Keratinocyte (primary cell): Measurements from ENCODE around the gene PRR5. TPM values are rescaled to one million over a fixed set of nuclear protein-coding genes. Genes with fewer than 3 reads are reported as not detected.

ENCODE experiments used
- DNase-seq: peaks from one replicate; pipeline ENCODE4 v3.0.0-alpha.2; 2011; ENCODE audit warnings: low read depth, missing footprints, low spot score
- FAIRE-seq: peaks from 2 replicates; lab custom pipeline; 2011; peaks lifted over from hg19 to GRCh38; lab: Jason Lieb, UNC
- H2AFZ ChIP-seq: 2 replicates; pipeline ENCODE4 v1.6.0; 2012; ENCODE audit warnings: low read length, control low read depth, inconsistent platforms; ENCODE audit not compliant: control insufficient read depth
- H3K27ac ChIP-seq: 2 replicates; pipeline ENCODE4 v1.5.1; 2011; ENCODE audit warnings: low read length; ENCODE audit not compliant: control insufficient read depth, insufficient read depth
- H3K27me3 ChIP-seq: 3 replicates; pipeline ENCODE4 v1.6.0; 2011; ENCODE audit warnings: low read length; ENCODE audit not compliant: control insufficient read depth, insufficient read depth; ENCODE audit errors: extremely low read depth
- H3K36me3 ChIP-seq, 2 experiments: 2 replicates in 1 of 2; 3 replicates in 1 of 2; pipeline ENCODE4 v1.5.1; 2011; ENCODE audit warnings: low read length in 2 of 2, mild to moderate bottlenecking in 1 of 2; ENCODE audit not compliant: control insufficient read depth in 2 of 2, insufficient read depth in 2 of 2; ENCODE audit errors: extremely low read depth in 1 of 2
- H3K4me1 ChIP-seq: 3 replicates; pipeline ENCODE4 v1.5.1; 2011; ENCODE audit warnings: low read length; ENCODE audit not compliant: control insufficient read depth, insufficient read depth; ENCODE audit errors: extremely low read depth
- H3K4me2 ChIP-seq: 3 replicates; pipeline ENCODE4 v1.6.0; 2011; ENCODE audit warnings: low read depth, low read length; ENCODE audit not compliant: control insufficient read depth, insufficient read depth; ENCODE audit errors: extremely low read depth
- H3K4me3 ChIP-seq, 3 experiments: fragments of 200-600 bp in 1 of 3; sonication (generic) in 1 of 3; 2 replicates in 2 of 3; 3 replicates in 1 of 3; pipeline ENCODE4 v1.5.1; 2011 to 2016; ENCODE audit warnings: low read length in 3 of 3, mild to moderate bottlenecking in 3 of 3, control low read depth in 2 of 3, inconsistent platforms in 1 of 3, low read depth in 1 of 3, mixed read lengths in 1 of 3, mixed run types in 1 of 3, moderate library complexity in 1 of 3; ENCODE audit not compliant: control insufficient read depth in 2 of 3, insufficient read depth in 2 of 3; ENCODE audit errors: extremely low read depth in 1 of 3
- H3K79me2 ChIP-seq: 2 replicates; pipeline ENCODE4 v1.6.0; 2012; ENCODE audit warnings: low read length; ENCODE audit not compliant: control insufficient read depth, insufficient read depth
- H3K9ac ChIP-seq: 3 replicates; pipeline ENCODE4 v1.6.0; 2011; ENCODE audit warnings: low read length; ENCODE audit not compliant: control insufficient read depth, insufficient read depth; ENCODE audit errors: extremely low read depth
- H3K9me1 ChIP-seq: 3 replicates; pipeline ENCODE4 v1.6.0; 2011; ENCODE audit warnings: low read length; ENCODE audit not compliant: control insufficient read depth, insufficient read depth; ENCODE audit errors: extremely low read depth
- H3K9me3 ChIP-seq: 2 replicates; pipeline ENCODE4 v1.5.1; 2012; ENCODE audit warnings: low read depth, low read length; ENCODE audit not compliant: control insufficient read depth
- H4K20me1 ChIP-seq: 3 replicates; pipeline ENCODE4 v1.6.0; 2011; ENCODE audit warnings: low read length; ENCODE audit not compliant: control insufficient read depth, insufficient read depth; ENCODE audit errors: extremely low read depth
- CTCF ChIP-seq, 3 experiments: IDR thresholded peaks in 1 of 3; conservative IDR thresholded peaks in 1 of 3; optimal IDR thresholded peaks in 1 of 3; 2 replicates in 2 of 3; 3 replicates in 1 of 3; pipeline versions ENCODE3 to v1.5.1; 2011; ENCODE audit warnings: low read length in 3 of 3, mild to moderate bottlenecking in 3 of 3, moderate library complexity in 2 of 3, control low read depth in 1 of 3, inconsistent platforms in 1 of 3; ENCODE audit not compliant: insufficient read depth in 2 of 3; ENCODE audit errors: extremely low read depth in 1 of 3
- EZH2 ChIP-seq: IDR thresholded peaks from one replicate; pipeline ENCODE4 v1.6.1; 2012; ENCODE audit warnings: inconsistent platforms, mild to moderate bottlenecking, low read length, moderate library complexity
- dilution Hi-C: fragments of 300-500 bp; cut with MboI; formaldehyde crosslinking; loops from one replicate; pipeline ENCODE4 v1.7.0; 2020; ENCODE audit warnings: low sequenced_read_pairs; ENCODE audit not compliant: extremely low pct_ligation_motif_present
- polyA plus RNA-seq, 5 experiments: library from polyadenylated mRNA; depleted of rRNA in 3 of 5; stranded (reverse) in 3 of 5; stranded (forward) in 1 of 5; unstranded in 1 of 5; fragments of >200 nt; gene quantifications; 1 replicate in 1 of 5; 2 replicates in 3 of 5; 3 replicates in 1 of 5; pipeline versions ENCODE4 v1.2.1 to v1.2.3, GENCODE V29; 2011 to 2012; ENCODE audit warnings: missing spikeins in 2 of 5, low read depth in 1 of 5, low replicate concordance in 1 of 5

Gene PRR5
- polyA plus RNA-seq, 1 donor (not counting 4 experiments of a cell fraction or from before 2014, with no cell fraction given) = 9.1 TPM

- DNase-seq (no peak), FAIRE-seq (no peak)
- Histone ChIP-seq H3K4me2 (no peak overlapping the region), H3K27ac (no peak overlapping the region), H2AFZ (no peak overlapping the region), H4K20me1 (no peaks in the 10 kb centered on the region), H3K9me1 (no peaks in the 10 kb centered on the region), H3K4me1 (peaks cover 17% of the 10 kb centered on the region), H3K27me3 (no peaks in the 10 kb centered on the region), H3K79me2 (no peaks in the 10 kb centered on the region), H3K9me3 (no peaks in the 10 kb centered on the region), H3K4me3 (no peak overlapping the region), H3K9ac (no peak overlapping the region), H3K36me3 (no peaks in the 10 kb centered on the region)
- TF ChIP-seq CTCF (optimal IDR thresholded peaks at IDR 0.05 in 1 of 3, IDR thresholded peaks at IDR 0.05 in 1 of 3, conservative IDR thresholded peaks at IDR 0.05 in 1 of 3; ENCODE audit: extremely low read depth in 1 of 3, insufficient read depth in 2 of 3, low read length in 3 of 3) (no peak), EZH2 (no peak)
- dilution Hi-C loops = no loop called here
Observed at GRCh38 chr22:44683881-44684280, 18.1 kb upstream of the PRR5 start.

GRCh38 chr22:44684506-44685383 lies 17.3 kb upstream of the PRR5 start:
- Histone ChIP-seq H3K27me3 (no peaks in the 10 kb centered on the region), H3K4me1 (peaks cover 22% of the 10 kb centered on the region), H3K36me3 (no peaks in the 10 kb centered on the region), H3K9ac (peak overlapping the region; percentile 29), H3K4me2 (peak overlapping the region; percentile 69), H3K4me3 (no peak overlapping the region), H3K79me2 (no peaks in the 10 kb centered on the region), H3K27ac (peak overlapping the region; percentile 78), H4K20me1 (no peaks in the 10 kb centered on the region), H3K9me3 (no peaks in the 10 kb centered on the region), H2AFZ (peak overlapping the region; percentile 74), H3K9me1 (no peaks in the 10 kb centered on the region)
- TF ChIP-seq EZH2 (no peak), CTCF (optimal IDR thresholded peaks at IDR 0.05 in 1 of 3, IDR thresholded peaks at IDR 0.05 in 1 of 3, conservative IDR thresholded peaks at IDR 0.05 in 1 of 3; ENCODE audit: extremely low read depth in 1 of 3, insufficient read depth in 2 of 3, low read length in 3 of 3) (peak; percentile 84 to 100 (median 99))
- FAIRE-seq = peak; percentile 79
- dilution Hi-C loops = no loop called here
- DNase-seq = peak; percentile 90
